ENCODE results near the gene MAPRE3.

Gene MAPRE3

DNA sequence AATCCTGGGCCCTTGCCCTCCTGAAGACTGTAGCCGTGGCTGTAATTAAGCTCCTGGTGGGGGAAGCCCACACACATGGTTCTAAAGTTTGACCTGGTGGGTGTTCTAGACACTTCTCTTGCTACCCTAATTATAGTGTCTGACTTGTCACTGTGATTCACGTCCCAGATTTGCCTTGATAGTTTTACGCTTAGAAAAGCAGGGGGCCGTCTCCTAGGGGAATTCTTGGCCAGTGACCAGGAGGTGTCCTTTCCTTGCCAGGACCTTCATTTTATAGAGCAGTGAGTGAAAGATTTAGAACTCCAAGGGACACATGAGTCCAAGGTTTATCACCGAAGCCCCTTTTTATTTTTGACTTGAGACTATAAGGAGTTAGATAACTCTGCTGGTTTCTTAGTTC is 71.3 kb downstream of the MAPRE3 start:
- DNase-seq (ENCODE audit: low spot score), result no peak

DNA sequence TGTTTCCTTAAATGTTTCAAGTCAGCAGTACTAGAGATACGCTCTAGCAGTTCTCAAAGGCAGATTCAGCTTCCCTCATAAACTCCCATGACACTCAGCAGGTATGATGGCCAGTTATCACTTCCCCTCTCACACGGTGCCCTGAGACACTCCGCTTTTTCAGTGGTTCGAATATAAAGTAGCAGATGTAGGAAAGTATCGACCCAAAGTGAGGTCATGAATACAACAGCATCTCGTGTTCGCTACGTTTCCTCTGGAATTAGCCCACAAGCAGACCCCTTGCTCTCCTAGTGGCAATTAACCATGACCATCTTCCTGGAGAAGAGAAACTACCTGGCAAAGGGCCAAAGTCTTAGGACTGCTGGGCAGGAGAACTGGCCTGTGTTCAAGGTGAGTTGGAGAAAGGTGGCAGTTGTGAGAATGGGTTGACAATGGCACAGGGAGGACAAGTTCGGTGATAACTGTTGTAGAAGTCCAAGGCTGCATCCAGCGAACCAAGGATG is 71.8 kb downstream of the MAPRE3 start:
- no peak for DNase-seq (ENCODE audit: low spot score)

DNA sequence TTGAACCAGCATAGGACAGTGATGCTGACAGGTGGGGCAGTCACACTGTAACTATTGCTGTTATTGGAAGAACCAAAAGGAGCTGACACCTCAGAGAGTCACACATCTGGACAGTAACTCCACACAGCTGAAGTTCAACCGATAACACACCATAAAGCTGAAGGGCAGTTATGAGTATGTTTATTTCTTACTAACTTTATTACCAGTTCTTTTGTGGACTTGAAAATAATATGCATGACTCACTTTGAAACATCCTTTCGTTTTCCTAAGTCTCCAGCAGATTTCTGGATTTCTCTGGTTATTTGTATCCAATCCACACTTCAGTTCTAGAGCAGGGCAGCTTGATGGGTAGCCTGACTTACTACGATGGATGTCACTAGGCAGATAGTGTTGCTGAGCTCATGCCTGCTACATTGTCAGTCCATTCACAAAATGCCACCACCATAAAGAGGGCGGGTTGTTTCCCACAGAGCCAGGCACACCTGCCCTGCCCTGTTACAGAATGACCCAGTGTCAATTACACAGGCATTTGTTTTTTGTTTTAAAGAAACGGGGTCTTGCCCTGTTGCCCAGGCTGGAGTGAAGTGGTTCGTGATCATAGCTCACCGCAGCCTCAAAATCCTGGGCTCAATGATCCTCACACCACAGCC is 72.7 kb downstream of the MAPRE3 start:
- no peak for DNase-seq (ENCODE audit: low spot score)

GRCh38 chr2:27049422-27050280 is 79.2 kb downstream of the MAPRE3 start:
- DNase-seq (ENCODE audit: low spot score), result no peak

GRCh38 chr2:27050281-27050995 is 80.0 kb downstream of the MAPRE3 start:
- peak; percentile 97 for DNase-seq (ENCODE audit: low spot score)

- peak; percentile 93 for DNase-seq (ENCODE audit: low spot score)
These were observed 80.8 kb downstream of the MAPRE3 start, which contains the start of gene AGBL5 for GRCh38 chr2:27050996-27051901. AGBL5 (plus strand) TSS chr2:27051668; CDS start chr2:27052959, 1,291 bp downstream.

- DNase-seq (ENCODE audit: low spot score), result no peak
These were observed 81.6 kb downstream of the MAPRE3 start for GRCh38 chr2:27051902-27052645.

DNA sequence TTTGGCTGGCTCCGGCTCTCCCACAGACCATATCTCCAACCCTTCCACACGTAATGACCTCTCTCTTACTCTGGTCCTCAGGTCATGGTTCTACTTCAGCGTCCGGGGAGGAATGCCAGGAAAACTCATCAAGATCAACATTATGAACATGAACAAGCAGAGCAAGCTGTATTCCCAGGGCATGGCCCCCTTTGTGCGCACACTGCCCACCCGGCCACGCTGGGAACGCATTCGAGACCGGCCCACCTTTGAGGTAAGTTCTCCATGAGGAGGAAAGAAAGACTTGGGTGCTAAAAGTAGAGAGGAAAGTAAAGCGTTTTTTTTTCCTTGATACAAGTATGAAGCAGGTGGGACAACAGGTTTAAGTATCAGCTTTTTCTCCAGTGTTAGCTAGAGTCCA is 82.9 kb downstream of the MAPRE3 start:
- no peak for DNase-seq (ENCODE audit: low spot score)

GRCh38 chr2:27053776-27054175 is 83.3 kb downstream of the MAPRE3 start:
- no peak for DNase-seq (ENCODE audit: low spot score)

DNA sequence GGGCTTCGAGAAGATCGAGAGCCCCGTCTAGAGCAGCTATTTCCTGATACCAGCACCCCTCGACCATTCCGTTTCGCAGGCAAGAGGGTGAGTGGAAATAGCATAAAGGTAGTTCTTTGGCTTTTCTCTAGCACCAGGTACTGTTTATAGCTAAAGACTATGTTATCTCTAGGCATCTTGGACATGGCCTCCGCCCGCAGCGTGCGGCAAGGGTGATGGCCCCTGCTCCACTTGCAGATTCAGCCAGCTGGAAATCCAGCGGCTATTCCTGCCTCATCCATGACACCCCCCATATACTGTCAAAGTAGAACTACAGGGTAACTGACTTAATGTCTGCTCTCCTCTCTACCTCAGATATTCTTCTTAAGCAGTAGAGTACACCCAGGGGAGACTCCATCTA is 84.3 kb downstream of the MAPRE3 start:
- DNase-seq (ENCODE audit: low spot score), result no peak

DNA sequence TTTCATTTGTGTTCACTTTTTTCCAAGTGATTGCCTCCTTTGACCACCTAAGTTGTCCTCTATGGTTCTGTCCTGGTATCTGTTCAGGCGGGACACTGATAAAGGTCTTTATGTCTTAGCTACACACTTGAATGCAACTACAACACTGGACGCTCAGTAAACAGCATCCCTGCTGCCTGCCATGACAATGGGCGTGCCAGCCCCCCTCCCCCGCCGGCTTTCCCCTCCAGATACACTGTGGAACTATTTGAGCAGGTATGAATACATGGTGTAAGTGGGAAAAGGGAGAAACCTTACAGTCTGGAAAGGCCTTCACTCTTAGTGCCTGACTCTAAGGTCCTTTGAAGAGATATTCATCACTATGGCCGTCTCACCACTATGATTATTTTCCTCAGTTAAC is 86.7 kb downstream of the MAPRE3 start:
- DNase-seq (ENCODE audit: low spot score), result no peak

DNA sequence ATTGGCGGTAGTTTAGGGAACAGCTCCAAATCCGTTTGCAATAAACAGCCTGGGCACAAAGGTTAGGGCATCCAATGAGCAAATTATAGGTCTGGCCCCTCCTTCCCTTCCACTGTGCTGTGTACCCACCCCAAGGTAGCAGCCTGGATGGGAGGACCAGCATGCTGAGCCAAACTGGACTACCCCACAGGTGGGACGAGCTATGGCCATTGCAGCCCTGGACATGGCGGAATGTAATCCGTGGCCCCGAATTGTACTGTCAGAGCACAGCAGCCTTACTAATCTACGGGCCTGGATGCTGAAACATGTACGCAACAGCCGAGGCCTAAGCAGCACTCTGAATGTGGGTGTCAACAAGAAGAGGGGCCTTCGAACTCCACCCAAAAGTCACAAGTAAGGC is 87.8 kb downstream of the MAPRE3 start:
- DNase-seq (ENCODE audit: low spot score), result no peak

DNA sequence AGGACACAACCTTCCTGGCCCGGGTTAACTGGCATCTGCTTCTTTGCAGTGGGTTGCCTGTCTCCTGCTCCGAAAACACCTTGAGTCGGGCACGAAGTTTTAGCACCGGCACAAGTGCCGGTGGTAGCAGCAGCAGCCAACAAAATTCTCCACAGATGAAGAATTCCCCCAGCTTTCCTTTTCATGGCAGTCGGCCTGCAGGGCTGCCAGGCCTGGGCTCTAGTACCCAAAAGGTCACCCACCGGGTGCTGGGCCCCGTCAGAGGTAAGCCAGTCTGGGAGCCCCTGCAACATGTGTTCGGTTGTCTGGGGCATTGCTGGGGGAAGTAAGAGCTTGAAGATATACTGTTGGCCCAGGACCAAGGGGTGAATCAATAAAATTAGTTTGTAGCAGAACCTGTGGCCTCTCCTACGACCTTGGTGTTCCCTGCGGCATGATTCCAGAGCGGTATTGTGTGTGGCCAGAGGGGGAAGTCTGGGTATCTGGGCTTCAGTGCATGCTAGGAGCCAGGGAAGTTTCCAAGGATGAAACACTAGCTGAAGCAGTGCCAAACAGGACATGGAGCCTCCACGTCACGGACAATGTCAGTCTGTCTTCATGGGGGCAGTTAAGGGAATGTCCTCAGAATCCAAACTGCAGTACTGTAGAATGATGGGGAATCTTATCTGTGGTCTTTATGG is 88.8 kb downstream of the MAPRE3 start:
- no peak for DNase-seq (ENCODE audit: low spot score)

GRCh38 chr2:27060323-27060722 is 89.9 kb downstream of the MAPRE3 start:
- no peak for DNase-seq (ENCODE audit: low spot score)

GRCh38 chr2:27065128-27065527 is 94.7 kb downstream of the MAPRE3 start:
- no peak for DNase-seq (ENCODE audit: low spot score)

DNA sequence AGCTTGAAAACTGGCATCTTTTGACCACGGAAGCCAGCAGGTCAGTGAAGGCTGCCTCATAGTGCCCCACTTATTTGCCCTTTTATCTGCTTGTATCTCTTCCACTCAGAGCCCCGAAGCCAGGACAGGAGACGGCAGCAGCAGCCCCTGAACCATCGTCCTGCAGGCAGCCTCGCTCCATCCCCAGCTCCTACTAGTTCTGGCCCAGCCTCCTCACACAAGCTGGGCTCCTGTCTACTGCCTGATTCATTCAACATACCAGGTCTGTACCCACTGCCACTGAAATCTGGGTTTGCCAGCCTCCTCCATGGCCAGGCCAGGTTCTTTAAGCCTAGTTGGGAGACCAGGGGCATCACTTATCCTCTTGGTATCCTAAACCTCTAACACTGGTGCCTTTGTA is 96.9 kb downstream of the MAPRE3 start:
- no peak for DNase-seq (ENCODE audit: low spot score)

DNA sequence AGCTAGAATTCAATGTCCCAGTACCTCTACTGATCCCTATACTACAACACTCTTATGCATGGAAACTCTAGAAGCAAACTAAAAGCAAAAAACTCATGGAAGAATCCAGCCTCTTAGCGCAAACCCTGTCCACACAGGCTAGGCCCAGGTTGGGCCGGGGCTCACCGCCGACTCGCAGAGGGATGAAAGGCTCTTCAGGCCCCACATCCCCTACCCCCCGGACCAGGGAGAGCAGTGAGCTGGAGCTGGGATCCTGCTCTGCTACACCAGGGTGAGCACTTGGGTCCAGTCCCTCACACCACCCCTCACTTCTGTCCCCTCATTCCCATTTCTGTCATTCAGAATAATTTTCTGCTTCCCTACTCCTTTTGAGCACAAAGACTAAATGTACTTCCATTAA is 99.0 kb downstream of the MAPRE3 start:
- no peak for DNase-seq (ENCODE audit: low spot score)

GRCh38 chr2:27069961-27070618 is 99.7 kb downstream of the MAPRE3 start:
- no peak for DNase-seq (ENCODE audit: low spot score)

- no peak for DNase-seq (ENCODE audit: low spot score)
These were observed 100.3 kb downstream of the MAPRE3 start for GRCh38 chr2:27070653-27071276.
